Naive thymus-derived CD4-positive, alpha-beta T cell (primary cell): ENCODE data around the gene KCNT1. TPM values are rescaled to one million over a fixed set of nuclear protein-coding genes. Genes with fewer than 3 reads are reported as not detected.

Source experiments
- ATAC-seq: fragments of 150-1000 bp; cut with Tn5 transposase; 2 replicates; pipeline ENCODE4 v1.10.0; 2021; ENCODE audit warnings: mild to moderate bottlenecking, moderate library complexity
- CTCF ChIA-PET: fragments of 350-600 bp; sonication (Branson Sonifier 250); formaldehyde crosslinking; loops from one replicate; lab custom pipeline; 2021; ENCODE audit warnings: antibody characterized with exemption; lab: Charles Lee
- POLR2A ChIA-PET: fragments of 350-600 bp; sonication (Branson Sonifier 250); formaldehyde crosslinking; loops from one replicate; lab custom pipeline; 2021; ENCODE audit warnings: antibody characterized with exemption, inconsistent platforms; lab: Charles Lee
- DNase-seq, 9 donors: peaks; one replicate each; pipeline versions ENCODE4 v3.0.0 to v3.0.0-alpha.2; 2020 to 2022; ENCODE audit warnings: mixed read lengths in 1 of 9
- H3K27ac ChIP-seq: one replicate; pipeline ENCODE4 v1.7.0; 2013; ENCODE audit warnings: mild to moderate bottlenecking, low read depth, low read length, moderate library complexity
- H3K27me3 ChIP-seq, 2 donors: one replicate each; pipeline ENCODE4 v1.7.0; 2013; ENCODE audit warnings: low read length in 2 of 2, mild to moderate bottlenecking in 2 of 2, moderate library complexity in 2 of 2; ENCODE audit not compliant: control insufficient read depth in 2 of 2, insufficient read depth in 2 of 2
- H3K36me3 ChIP-seq, 3 experiments: 1 replicate in 2 of 3; 2 replicates in 1 of 3; pipeline ENCODE4 v1.7.0; 2013; ENCODE audit warnings: low read length in 3 of 3, mild to moderate bottlenecking in 3 of 3, moderate library complexity in 1 of 3; ENCODE audit not compliant: insufficient read depth in 3 of 3, control insufficient read depth in 2 of 3
- H3K4me1 ChIP-seq, 2 donors: one replicate each; pipeline ENCODE4 v1.7.0; 2013; ENCODE audit warnings: low read length in 2 of 2, mild to moderate bottlenecking in 2 of 2, moderate library complexity in 1 of 2; ENCODE audit not compliant: control insufficient read depth in 2 of 2, insufficient read depth in 2 of 2
- H3K4me3 ChIP-seq: 2 replicates; pipeline ENCODE4 v1.7.0; 2013; ENCODE audit warnings: mild to moderate bottlenecking, low read length
- H3K9me3 ChIP-seq, 3 experiments: 1 replicate in 2 of 3; 2 replicates in 1 of 3; pipeline ENCODE4 v1.7.0; 2013; ENCODE audit warnings: low read length in 3 of 3; ENCODE audit not compliant: control insufficient read depth in 2 of 3
- H3K27ac Mint-ChIP-seq, 9 donors: one replicate each; pipeline ENCODE4 v1.8.0; 2020 to 2022; ENCODE audit warnings: mixed read lengths in 9 of 9, mild to moderate bottlenecking in 8 of 9, moderate library complexity in 5 of 9, inconsistent platforms in 2 of 9
- H3K27me3 Mint-ChIP-seq, 5 donors: one replicate each; pipeline ENCODE4 v1.8.0; 2021 to 2022; ENCODE audit warnings: mixed read lengths in 5 of 5, mild to moderate bottlenecking in 1 of 5
- H3K36me3 Mint-ChIP-seq, 5 donors: one replicate each; pipeline ENCODE4 v1.8.0; 2020 to 2022; ENCODE audit warnings: mixed read lengths in 5 of 5, mild to moderate bottlenecking in 3 of 5, inconsistent platforms in 1 of 5
- H3K4me1 Mint-ChIP-seq, 7 donors: one replicate each; pipeline ENCODE4 v1.8.0; 2020 to 2022; ENCODE audit warnings: mixed read lengths in 7 of 7, mild to moderate bottlenecking in 3 of 7, inconsistent platforms in 1 of 7
- H3K4me3 Mint-ChIP-seq, 10 donors: one replicate each; pipeline ENCODE4 v1.8.0; 2020 to 2022; ENCODE audit warnings: mild to moderate bottlenecking in 10 of 10, mixed read lengths in 10 of 10, moderate library complexity in 6 of 10, inconsistent platforms in 2 of 10
- H3K9me3 Mint-ChIP-seq, 11 donors: one replicate each; pipeline ENCODE4 v1.8.0; 2020 to 2022; ENCODE audit warnings: mixed read lengths in 11 of 11, mild to moderate bottlenecking in 4 of 11, inconsistent platforms in 1 of 11, moderate library complexity in 1 of 11
- intact Hi-C, 2 donors: fragments of 100-400 bp; cut with micrococcal nuclease; formaldehyde crosslinking; loops; one replicate each; pipeline ENCODE4 v1.15.1; 2023
- polyA plus RNA-seq, 2 donors: library from polyadenylated mRNA; unstranded; fragments of 300-500 nt; fragmentation: Illumina TruSeq; gene quantifications; one replicate each; pipeline ENCODE4 v1.2.3, GENCODE V29; 2021
- total RNA-seq, 6 experiments: library from RNA in 5 of 6; stranded (reverse) in 5 of 6; gene quantifications; 1 replicate in 5 of 6; 2 replicates in 1 of 6; pipeline ENCODE4 v1.2.3 and lab custom pipeline; 2021 to 2026

KCNT1 gene
- total and polyA plus RNA-seq, 7 experiments from 2014 or later: 0.29 TPM; not detected in 6

DNA sequence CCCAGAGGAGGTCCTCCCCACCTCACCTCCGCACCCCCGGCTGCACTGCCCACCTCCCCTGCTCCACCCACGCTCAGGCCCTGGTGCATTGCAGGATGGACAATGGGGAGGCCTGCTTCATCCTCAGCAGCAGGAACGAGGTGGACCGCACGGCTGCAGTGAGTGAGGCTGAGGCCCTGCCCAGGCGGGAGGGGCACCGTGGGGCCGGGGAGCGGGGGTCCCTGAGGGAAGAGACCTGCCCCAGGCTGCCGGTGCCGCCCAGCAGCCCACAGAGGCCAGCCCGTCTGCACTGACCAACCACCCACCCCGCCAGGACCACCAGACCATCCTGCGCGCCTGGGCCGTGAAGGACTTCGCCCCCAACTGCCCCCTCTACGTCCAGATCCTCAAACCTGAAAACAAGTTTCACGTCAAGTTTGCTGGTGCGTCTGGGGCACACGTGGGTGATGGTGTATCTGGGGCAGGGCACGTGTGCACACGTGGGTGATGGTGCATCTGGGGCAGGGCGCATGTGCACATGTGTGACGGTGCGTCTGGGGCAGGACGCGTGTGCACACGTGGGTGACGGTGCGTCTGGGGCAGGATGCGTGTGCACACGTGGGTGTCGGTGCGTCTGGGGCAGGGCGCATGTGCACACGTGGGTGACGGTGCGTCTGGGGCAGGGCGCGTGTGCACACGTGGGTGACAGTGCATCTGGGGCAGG lies 66.7 kb downstream of the KCNT1 start:
- intact Hi-C loops: no loop called here
- no peak for ATAC-seq
- H3K9me3 Mint-ChIP-seq: peaks cover 0 to 23% (median 7%) of the 10 kb centered on the region in 11 donors
- POLR2A ChIA-PET: no interaction called here
- no peaks in the 10 kb centered on the region for H3K36me3 ChIP-seq
- H3K27me3 ChIP-seq: no peaks in the 10 kb centered on the region
- H3K4me3 ChIP-seq: no peak overlapping the region
- no peak overlapping the region for H3K27ac Mint-ChIP-seq
- H3K36me3 Mint-ChIP-seq: no peaks in the 10 kb centered on the region
- H3K4me1 ChIP-seq: no peaks in the 10 kb centered on the region
- CTCF ChIA-PET: no interaction called here
- peaks cover 0 to 29% (median 4%) of the 10 kb centered on the region in 3 experiments for H3K9me3 ChIP-seq
- no peak for DNase-seq
- no peaks in the 10 kb centered on the region for H3K27me3 Mint-ChIP-seq
- no peak overlapping the region for H3K27ac ChIP-seq
- no peak overlapping the region for H3K4me3 Mint-ChIP-seq
- no peaks in the 10 kb centered on the region for H3K4me1 Mint-ChIP-seq

DNA sequence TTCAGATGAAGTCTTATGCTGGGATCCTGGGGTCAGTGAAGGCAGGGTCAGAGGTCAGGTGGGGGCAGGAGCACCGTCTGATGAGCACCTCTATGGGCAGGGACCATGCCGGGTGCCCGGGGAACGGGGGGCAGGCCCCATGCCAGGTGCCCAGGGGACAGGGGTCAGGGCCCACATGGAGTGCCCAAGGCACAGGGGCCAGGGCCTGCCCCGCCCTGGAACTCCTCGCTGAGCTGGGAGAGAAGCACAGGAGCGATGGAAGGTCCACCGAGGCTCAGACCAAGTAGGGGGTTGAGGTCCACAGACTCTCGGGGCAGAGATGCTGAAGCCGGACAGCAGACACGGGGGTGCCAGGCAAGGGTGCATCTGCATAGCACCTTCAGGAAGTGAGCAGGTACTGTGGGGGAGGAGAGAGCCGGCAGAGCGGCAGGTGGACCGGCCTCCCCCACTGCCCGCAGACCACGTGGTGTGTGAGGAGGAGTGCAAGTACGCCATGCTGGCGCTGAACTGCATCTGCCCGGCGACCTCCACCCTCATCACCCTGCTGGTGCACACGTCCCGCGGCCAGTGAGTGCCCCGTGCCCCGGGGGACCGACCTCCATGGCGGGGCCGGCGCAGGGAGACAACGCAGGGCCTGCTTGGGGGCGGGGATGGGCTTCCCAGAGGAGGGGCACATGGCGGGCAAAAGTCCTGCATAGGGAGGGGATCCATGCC lies 67.7 kb downstream of the KCNT1 start:
- Mint-ChIP-seq H3K4me3 (peak overlapping the region in 1 of 10 donors; percentile 46), H3K36me3 (no peaks in the 10 kb centered on the region), H3K9me3 (peaks cover 0 to 20% (median 7%) of the 10 kb centered on the region in 11 donors), H3K4me1 (no peaks in the 10 kb centered on the region), H3K27me3 (no peaks in the 10 kb centered on the region), H3K27ac (no peak overlapping the region)
- ATAC-seq (no peak), DNase-seq (no peak)
- ChIA-PET CTCF (no interaction called here), POLR2A (no interaction called here)
- no peaks in the 10 kb centered on the region for H3K4me1 ChIP-seq
- intact Hi-C loops: no loop called here
- no peak overlapping the region for H3K27ac ChIP-seq
- no peak overlapping the region for H3K4me3 ChIP-seq
- peaks cover 0 to 29% (median 4%) of the 10 kb centered on the region in 3 experiments for H3K9me3 ChIP-seq
- no peaks in the 10 kb centered on the region for H3K36me3 ChIP-seq
- no peaks in the 10 kb centered on the region for H3K27me3 ChIP-seq

DNA sequence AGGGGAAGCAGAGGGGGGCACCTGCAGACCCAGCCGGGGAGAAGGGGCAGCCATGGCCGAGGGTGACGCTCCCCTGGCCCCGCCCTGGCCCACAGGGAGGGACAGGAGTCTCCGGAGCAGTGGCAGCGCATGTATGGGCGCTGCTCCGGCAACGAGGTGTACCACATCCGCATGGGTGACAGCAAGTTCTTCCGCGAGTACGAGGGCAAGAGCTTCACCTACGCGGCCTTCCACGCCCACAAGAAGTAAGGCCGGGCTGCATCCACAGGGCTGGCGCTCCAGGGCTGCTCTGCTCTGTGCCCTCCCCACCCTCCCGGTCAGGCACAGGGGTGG lies 68.2 kb downstream of the KCNT1 start:
- POLR2A ChIA-PET: no interaction called here
- Mint-ChIP-seq H3K27ac (no peak overlapping the region), H3K4me3 (no peak overlapping the region), H3K36me3 (no peaks in the 10 kb centered on the region), H3K27me3 (no peaks in the 10 kb centered on the region), H3K9me3 (peaks cover 0 to 15% (median 6%) of the 10 kb centered on the region in 11 donors), H3K4me1 (no peaks in the 10 kb centered on the region)
- intact Hi-C loops: no loop called here
- H3K9me3 ChIP-seq: peaks cover 0 to 24% (median 4%) of the 10 kb centered on the region in 3 experiments
- no peaks in the 10 kb centered on the region for H3K4me1 ChIP-seq
- no peak for ATAC-seq
- no peak for DNase-seq
- no peaks in the 10 kb centered on the region for H3K27me3 ChIP-seq
- CTCF ChIA-PET: no interaction called here
- no peak overlapping the region for H3K4me3 ChIP-seq
- no peak overlapping the region for H3K27ac ChIP-seq
- no peaks in the 10 kb centered on the region for H3K36me3 ChIP-seq

DNA sequence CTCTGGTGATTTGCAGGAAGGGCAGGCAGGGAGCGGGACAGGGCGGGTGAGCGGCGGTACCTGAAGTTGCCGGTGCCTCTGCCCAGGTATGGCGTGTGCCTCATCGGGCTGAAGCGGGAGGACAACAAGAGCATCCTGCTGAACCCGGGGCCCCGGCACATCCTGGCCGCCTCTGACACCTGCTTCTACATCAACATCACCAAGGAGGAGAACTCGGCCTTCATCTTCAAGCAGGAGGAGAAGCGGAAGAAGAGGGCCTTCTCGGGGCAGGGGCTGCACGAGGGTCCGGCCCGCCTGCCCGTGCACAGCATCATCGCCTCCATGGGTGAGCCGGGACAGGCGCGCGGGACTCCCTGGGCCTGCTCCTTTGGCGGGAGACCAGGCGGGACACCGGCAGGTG lies 68.8 kb downstream of the KCNT1 start:
- no peak overlapping the region for H3K4me3 ChIP-seq
- no peaks in the 10 kb centered on the region for H3K27me3 ChIP-seq
- peaks cover 0 to 18% (median 3%) of the 10 kb centered on the region in 3 experiments for H3K9me3 ChIP-seq
- no peaks in the 10 kb centered on the region for H3K4me1 ChIP-seq
- Mint-ChIP-seq H3K27me3 (no peaks in the 10 kb centered on the region), H3K4me1 (no peaks in the 10 kb centered on the region), H3K4me3 (no peak overlapping the region), H3K27ac (no peak overlapping the region), H3K36me3 (no peaks in the 10 kb centered on the region), H3K9me3 (peaks cover 0 to 13% (median 6%) of the 10 kb centered on the region in 11 donors)
- ATAC-seq (no peak), DNase-seq (no peak)
- intact Hi-C loops: no loop called here
- ChIA-PET CTCF (no interaction called here), POLR2A (no interaction called here)
- H3K36me3 ChIP-seq: no peaks in the 10 kb centered on the region
- no peak overlapping the region for H3K27ac ChIP-seq

DNA sequence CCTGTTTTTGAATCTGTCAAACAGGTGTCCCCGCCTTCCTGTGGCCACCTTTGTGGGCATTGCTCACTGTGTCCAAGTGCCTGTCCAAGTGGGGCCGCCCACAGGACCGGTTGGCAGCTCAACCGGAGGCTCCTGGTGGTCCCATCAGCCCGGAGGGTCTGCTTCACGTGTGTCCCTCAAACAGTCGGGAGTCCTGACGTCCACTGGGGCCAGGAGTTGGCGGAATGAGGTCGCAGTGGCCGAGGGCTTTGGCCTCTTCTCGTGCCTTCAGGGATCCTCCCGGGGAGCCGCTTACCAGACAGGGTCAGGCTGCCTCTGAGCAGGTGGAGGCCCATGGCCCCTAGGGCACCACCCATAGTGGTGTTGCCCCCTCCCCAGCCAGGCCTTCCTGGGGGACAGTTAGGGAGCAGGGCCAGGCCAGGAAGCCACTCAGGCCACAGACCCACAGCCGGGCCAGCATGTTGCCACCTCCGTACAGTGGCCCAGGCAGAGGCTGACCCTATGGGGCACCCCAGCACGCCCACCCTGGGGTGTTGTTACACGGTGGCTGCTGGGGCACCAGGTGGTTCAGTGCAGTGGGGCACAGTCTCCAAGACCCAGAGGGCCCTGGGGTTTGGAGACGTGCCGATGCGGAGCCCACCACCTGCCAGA lies 69.5 kb downstream of the KCNT1 start:
- Mint-ChIP-seq H3K4me3 (no peak overlapping the region), H3K27me3 (no peaks in the 10 kb centered on the region), H3K9me3 (peaks cover 0 to 5% (median 0%) of the 10 kb centered on the region in 11 donors), H3K4me1 (no peaks in the 10 kb centered on the region), H3K27ac (no peak overlapping the region), H3K36me3 (no peaks in the 10 kb centered on the region)
- H3K36me3 ChIP-seq: no peaks in the 10 kb centered on the region
- no peaks in the 10 kb centered on the region for H3K4me1 ChIP-seq
- peaks cover 0 to 10% (median 0%) of the 10 kb centered on the region in 3 experiments for H3K9me3 ChIP-seq
- intact Hi-C loops: no loop called here
- H3K27ac ChIP-seq: no peak overlapping the region
- no peaks in the 10 kb centered on the region for H3K27me3 ChIP-seq
- ChIA-PET POLR2A (no interaction called here), CTCF (no interaction called here)
- H3K4me3 ChIP-seq: no peak overlapping the region
- ATAC-seq: no peak
- no peak for DNase-seq

DNA sequence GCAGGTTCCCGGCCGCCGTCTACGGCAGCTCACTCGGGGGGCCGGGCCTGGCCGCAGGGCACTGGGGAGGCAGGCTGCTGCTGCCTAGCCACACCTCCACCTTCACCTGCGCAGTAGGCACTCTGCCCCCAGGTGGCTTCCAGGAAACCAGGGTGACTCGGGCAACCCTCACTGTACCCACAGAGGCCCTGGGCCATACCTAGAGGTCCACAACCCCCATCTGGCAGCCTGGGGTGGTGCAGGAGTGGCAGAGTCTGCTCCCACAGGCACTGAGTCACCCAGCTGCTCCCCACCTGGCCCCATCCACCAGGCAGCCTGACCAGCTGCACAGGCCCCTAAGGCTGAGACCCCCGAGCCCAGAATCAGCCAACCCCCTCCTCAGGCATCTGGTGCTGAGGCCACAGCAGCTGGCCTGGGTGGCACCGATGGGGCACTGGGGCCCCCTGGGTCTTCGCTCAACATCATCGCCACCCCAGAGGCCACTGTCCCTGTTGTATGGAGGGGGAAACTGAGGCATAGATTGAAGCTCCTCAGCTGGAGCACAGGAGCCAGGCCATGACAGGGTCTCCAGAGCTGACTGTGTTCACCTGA lies 70.2 kb downstream of the KCNT1 start:
- H3K27me3 Mint-ChIP-seq: no peaks in the 10 kb centered on the region
- Histone ChIP-seq H3K36me3 (no peaks in the 10 kb centered on the region), H3K4me1 (no peaks in the 10 kb centered on the region), H3K4me3 (no peak overlapping the region), H3K9me3 (peaks cover 0 to 5% (median 0%) of the 10 kb centered on the region in 3 experiments), H3K27ac (no peak overlapping the region), H3K27me3 (no peaks in the 10 kb centered on the region)
- DNase-seq (no peak), ATAC-seq (no peak)
- no peak overlapping the region for H3K4me3 Mint-ChIP-seq
- peaks cover 0 to 3% (median 0%) of the 10 kb centered on the region in 11 donors for H3K9me3 Mint-ChIP-seq
- POLR2A ChIA-PET: no interaction called here
- H3K27ac Mint-ChIP-seq: no peak overlapping the region
- H3K36me3 Mint-ChIP-seq: no peaks in the 10 kb centered on the region
- CTCF ChIA-PET: no interaction called here
- intact Hi-C loops: no loop called here
- H3K4me1 Mint-ChIP-seq: no peaks in the 10 kb centered on the region
